Chondrocyte (in vitro differentiated cells): ENCODE data around the gene NCAM1. TPM values are rescaled to one million over a fixed set of nuclear protein-coding genes. Genes with fewer than 3 reads are reported as not detected.

Experiments
- DNase-seq: peaks from one replicate; pipeline ENCODE4 v3.0.0; 2021; ENCODE audit warnings: mixed read lengths, low spot score
- H3K27ac Mint-ChIP-seq: one replicate; pipeline ENCODE4 v1.8.0; 2021; ENCODE audit warnings: mild to moderate bottlenecking, moderate library complexity, mixed read lengths; ENCODE audit not compliant: unreplicated experiment
- H3K27me3 Mint-ChIP-seq: 2 replicates; pipeline ENCODE4 v1.8.0; 2021; ENCODE audit warnings: low read depth, mixed read lengths
- H3K36me3 Mint-ChIP-seq: 2 replicates; pipeline ENCODE4 v1.8.0; 2021; ENCODE audit warnings: low read depth, mixed read lengths
- H3K4me1 Mint-ChIP-seq: 2 replicates; pipeline ENCODE4 v1.8.0; 2021; ENCODE audit warnings: low read depth, mild to moderate bottlenecking, mixed read lengths
- H3K4me3 Mint-ChIP-seq: one replicate; pipeline ENCODE4 v1.8.0; 2021; ENCODE audit warnings: mild to moderate bottlenecking, moderate library complexity, mixed read lengths; ENCODE audit not compliant: unreplicated experiment
- H3K9me3 Mint-ChIP-seq: 2 replicates; pipeline ENCODE4 v1.8.0; 2021; ENCODE audit warnings: low read depth, mixed read lengths
- total RNA-seq: library from RNA; stranded (reverse); gene quantifications from 3 replicates; pipeline ENCODE4 v1.2.1, GENCODE V29; 2021
- TF ChIP-seq, protein P1 (sequence below): fragments of 200-600 bp; sonication (generic); IDR thresholded peaks from 2 replicates; pipeline ENCODE4 v1.5.0; 2021; ENCODE audit warnings: antibody characterized with exemption, mild to moderate bottlenecking, moderate library complexity

The NCAM1 gene
- total RNA-seq, 1 donor from 2014 or later, result 3.9 TPM

DNA sequence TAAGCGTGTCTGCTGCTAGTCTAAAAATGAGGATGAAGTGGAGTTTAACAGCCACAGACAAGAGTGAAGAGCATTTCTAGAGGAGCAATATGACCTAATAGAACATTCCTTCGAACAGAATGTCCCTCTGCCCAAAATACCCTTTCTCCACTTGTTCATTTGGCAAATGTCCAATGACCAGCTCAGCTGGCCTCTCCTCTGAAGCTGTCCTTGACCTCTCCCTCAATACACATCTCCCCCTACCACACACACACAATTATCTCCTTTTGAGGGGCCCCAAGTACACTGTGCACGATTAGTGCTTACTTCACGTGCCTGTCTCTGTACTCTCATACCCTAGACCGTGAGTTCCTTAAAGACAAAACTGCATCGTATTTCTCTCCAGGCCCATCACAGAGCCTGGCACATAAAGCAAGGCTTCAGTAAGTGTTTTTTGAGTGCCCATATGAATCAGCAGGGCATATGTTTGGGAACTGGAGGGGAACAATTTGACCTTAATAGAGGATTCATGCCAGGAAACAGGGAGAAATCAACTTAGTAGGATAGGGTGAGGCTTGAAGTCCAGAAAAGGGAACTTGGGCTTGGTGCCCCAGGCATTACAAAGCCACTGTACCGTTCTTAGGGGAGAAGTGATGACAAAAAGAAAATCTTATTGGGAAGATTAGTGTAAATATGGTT, 18.1 kb upstream of the NCAM1 start:
- Mint-ChIP-seq H3K4me3 (no peak overlapping the region), H3K4me1 (no peaks in the 10 kb centered on the region), H3K27ac (no peak overlapping the region), H3K9me3 (no peaks in the 10 kb centered on the region), H3K27me3 (peaks cover 23% of the 10 kb centered on the region), H3K36me3 (no peaks in the 10 kb centered on the region)
- DNase-seq, result no peak
- TF ChIP-seq, protein P1, sequence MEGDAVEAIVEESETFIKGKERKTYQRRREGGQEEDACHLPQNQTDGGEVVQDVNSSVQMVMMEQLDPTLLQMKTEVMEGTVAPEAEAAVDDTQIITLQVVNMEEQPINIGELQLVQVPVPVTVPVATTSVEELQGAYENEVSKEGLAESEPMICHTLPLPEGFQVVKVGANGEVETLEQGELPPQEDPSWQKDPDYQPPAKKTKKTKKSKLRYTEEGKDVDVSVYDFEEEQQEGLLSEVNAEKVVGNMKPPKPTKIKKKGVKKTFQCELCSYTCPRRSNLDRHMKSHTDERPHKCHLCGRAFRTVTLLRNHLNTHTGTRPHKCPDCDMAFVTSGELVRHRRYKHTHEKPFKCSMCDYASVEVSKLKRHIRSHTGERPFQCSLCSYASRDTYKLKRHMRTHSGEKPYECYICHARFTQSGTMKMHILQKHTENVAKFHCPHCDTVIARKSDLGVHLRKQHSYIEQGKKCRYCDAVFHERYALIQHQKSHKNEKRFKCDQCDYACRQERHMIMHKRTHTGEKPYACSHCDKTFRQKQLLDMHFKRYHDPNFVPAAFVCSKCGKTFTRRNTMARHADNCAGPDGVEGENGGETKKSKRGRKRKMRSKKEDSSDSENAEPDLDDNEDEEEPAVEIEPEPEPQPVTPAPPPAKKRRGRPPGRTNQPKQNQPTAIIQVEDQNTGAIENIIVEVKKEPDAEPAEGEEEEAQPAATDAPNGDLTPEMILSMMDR, result no peak

DNA sequence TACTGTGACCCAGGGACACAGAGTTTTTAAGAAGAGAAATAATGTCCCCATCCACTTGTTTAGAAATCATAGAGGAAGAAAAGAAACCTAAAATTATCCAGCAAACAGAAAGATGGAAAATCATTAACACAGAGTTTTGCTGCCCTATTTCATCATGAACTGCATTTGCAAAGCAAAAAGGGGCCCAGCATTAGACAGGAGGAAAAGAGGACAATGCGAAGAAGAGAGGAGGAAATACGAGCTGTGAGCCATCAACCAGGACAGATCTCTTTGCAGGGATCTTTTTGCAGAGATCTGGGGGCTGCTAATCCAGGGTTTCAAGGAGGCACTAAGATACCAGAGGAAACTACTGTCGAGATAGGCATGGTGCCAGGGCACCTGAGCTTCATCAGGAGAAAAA, 14.4 kb upstream of the NCAM1 start:
- DNase-seq, result no peak
- peaks cover 36% of the 10 kb centered on the region for H3K27me3 Mint-ChIP-seq
- no peak overlapping the region for H3K27ac Mint-ChIP-seq
- H3K4me1 Mint-ChIP-seq, result no peaks in the 10 kb centered on the region
- TF ChIP-seq, protein P1, result no peak
- no peaks in the 10 kb centered on the region for H3K36me3 Mint-ChIP-seq
- H3K9me3 Mint-ChIP-seq, result no peaks in the 10 kb centered on the region
- H3K4me3 Mint-ChIP-seq, result no peak overlapping the region

DNA sequence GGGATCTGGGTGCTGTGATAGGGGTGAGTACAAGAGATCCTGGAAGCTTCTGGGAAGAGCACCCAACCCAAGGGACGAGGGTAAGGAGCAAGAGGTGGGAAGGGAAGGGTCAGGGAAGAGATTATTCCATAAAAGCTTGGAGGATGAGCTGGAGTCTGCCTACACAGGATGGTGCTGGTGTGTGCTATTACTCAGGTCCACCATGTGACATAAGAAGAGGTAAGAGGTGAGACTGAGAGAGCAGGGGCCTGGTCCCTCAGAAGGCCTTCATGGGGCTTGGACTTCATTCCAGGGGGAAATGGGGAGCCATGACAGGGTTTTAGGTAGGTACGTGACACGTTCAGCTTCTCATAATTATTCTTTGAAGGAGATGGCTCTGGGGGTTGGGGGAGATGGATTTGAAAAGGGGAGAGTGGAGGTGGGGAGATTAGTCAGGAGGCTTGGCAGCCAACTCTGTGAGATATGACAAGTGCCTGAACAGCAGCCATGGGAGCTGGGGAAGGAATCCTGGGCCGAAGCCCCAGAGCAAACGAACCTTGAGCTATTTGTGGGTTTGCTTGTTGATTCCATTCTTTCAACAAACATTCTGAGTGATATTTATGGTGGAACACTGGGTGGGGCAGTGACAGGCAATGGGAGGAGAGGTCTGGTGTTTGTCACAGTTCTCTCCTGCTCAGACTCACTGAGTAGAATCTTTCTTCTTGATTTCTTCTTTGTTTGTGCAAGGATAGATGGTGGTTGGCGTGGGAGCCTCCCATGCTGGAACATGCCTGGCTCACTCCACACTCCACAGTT, 11.2 kb upstream of the NCAM1 start:
- peaks cover 39% of the 10 kb centered on the region for H3K27me3 Mint-ChIP-seq
- H3K36me3 Mint-ChIP-seq, result no peaks in the 10 kb centered on the region
- TF ChIP-seq, protein P1, result no peak
- no peaks in the 10 kb centered on the region for H3K4me1 Mint-ChIP-seq
- no peaks in the 10 kb centered on the region for H3K9me3 Mint-ChIP-seq
- H3K27ac Mint-ChIP-seq, result no peak overlapping the region
- no peak for DNase-seq
- no peak overlapping the region for H3K4me3 Mint-ChIP-seq

DNA sequence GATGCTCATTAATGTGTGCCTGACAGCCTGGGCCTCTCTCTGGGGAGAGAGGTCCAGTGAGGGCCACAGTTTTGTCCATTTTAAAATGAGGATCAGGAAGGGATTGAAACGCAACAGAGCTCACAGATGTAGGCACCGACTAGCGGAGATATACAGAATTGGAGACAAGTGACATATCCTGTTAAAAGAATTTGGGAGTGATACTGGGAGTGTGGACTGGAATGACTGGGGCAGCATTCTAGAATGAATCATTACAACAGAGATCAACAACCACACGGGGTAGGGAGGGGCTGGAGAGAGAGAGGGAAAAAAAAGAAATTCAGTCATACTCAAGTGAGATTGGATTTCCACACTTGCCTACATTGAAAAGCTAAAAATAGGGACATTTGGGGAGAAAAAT, 2.5 kb upstream of the NCAM1 start:
- H3K4me1 Mint-ChIP-seq, result peaks cover 18% of the 10 kb centered on the region
- TF ChIP-seq, protein P1, result peak; percentile 69
- H3K27me3 Mint-ChIP-seq, result peaks cover 24% of the 10 kb centered on the region
- no peaks in the 10 kb centered on the region for H3K36me3 Mint-ChIP-seq
- H3K27ac Mint-ChIP-seq, result no peak overlapping the region
- no peak for DNase-seq
- H3K9me3 Mint-ChIP-seq, result no peaks in the 10 kb centered on the region
- H3K4me3 Mint-ChIP-seq, result no peak overlapping the region

DNA sequence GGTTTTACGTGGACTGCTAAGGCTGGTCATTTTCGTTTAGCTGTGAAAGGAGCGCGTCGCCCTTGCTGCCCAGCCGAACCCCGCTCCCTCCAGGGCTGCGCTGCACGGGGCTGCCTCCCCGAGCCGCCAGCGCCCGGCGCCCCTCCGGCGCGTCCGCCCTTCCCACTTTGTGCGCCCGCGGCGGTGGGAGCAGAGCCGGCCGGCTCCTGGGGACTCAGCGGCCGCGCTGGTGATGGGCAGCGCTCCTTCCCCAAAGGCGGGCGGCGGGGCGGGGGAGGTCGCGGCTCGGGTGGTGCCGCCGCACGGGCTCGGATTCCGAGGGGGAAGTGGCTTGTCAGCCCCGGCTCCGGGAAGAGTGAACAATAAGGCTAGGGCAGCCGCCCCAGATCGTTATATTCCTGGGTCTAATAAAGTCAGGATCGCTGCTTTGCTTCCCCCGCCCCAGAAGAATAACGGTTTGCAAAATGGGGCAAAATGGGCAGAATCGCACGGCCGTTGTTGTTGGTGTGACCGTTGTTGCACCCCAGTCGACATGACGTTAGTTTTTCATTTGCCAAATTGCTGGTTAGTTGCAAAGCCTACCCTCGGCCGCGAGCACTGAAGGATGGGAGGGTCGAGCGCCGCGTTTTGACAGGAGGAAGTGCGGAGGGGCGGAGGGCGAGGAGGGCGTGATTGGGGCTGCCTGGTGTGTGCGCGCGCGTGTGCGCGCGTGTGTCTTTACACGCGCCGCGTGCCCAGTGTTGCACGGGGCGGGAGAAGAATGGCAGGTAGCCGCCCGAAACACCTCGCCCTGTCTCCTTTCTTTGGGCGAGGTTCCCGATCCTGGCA, 745 bp downstream of the NCAM1 start:
- TF ChIP-seq, protein P1, result no peak
- H3K4me1 Mint-ChIP-seq, result peaks cover 20% of the 10 kb centered on the region
- peaks cover 15% of the 10 kb centered on the region for H3K27me3 Mint-ChIP-seq
- peak overlapping the region; percentile 63 for H3K27ac Mint-ChIP-seq
- H3K9me3 Mint-ChIP-seq, result no peaks in the 10 kb centered on the region
- peak overlapping the region; percentile 89 for H3K4me3 Mint-ChIP-seq
- H3K36me3 Mint-ChIP-seq, result no peaks in the 10 kb centered on the region
- peak; percentile 79 for DNase-seq
